BE2C (cell line): ENCODE data around the gene KCNIP4.
A peak's percentile ranks its signal among the peaks of the same experiment; 100 is the strongest.

ENCODE experiments used
- DNase-seq: peaks from one replicate; pipeline ENCODE4 v3.0.0-alpha.2; 2020
- H3K27me3 ChIP-seq: fragments of 250-450 bp; sonication (Bioruptor Pico); 2 replicates; pipeline ENCODE4 v1.5.1; 2020; ENCODE audit warnings: mild to moderate bottlenecking
- H3K36me3 ChIP-seq: fragments of 250-450 bp; sonication (Bioruptor Pico); 2 replicates; pipeline ENCODE4 v1.5.1; 2020; ENCODE audit warnings: mild to moderate bottlenecking
- H3K4me1 ChIP-seq: fragments of 250-450 bp; sonication (Bioruptor Pico); 2 replicates; pipeline ENCODE4 v1.5.1; 2020
- H3K4me3 ChIP-seq: 2 replicates; pipeline ENCODE4 v1.5.1; 2011; ENCODE audit warnings: low read depth, low read length
- H3K9me3 ChIP-seq: fragments of 250-450 bp; sonication (Bioruptor Pico); 2 replicates; pipeline ENCODE4 v1.5.1; 2020
- CTCF ChIP-seq: IDR thresholded peaks from 2 replicates; pipeline ENCODE4 v1.5.1; 2012; ENCODE audit warnings: mild to moderate bottlenecking, low read depth, low read length

The KCNIP4 gene

GRCh38 chr4:21596521-21596920 is 352.1 kb downstream of the KCNIP4 start:
- Histone ChIP-seq H3K9me3 (no peaks in the 10 kb centered on the region), H3K27me3 (no peaks in the 10 kb centered on the region), H3K4me1 (peaks cover 13% of the 10 kb centered on the region), H3K36me3 (peaks cover 32% of the 10 kb centered on the region), H3K4me3 (no peak overlapping the region)
- no peak for DNase-seq
- TF ChIP-seq CTCF: no peak

- peaks cover 24% of the 10 kb centered on the region for H3K36me3 ChIP-seq
- no peak overlapping the region for H3K4me3 ChIP-seq
- peaks cover 15% of the 10 kb centered on the region for H3K4me1 ChIP-seq
- H3K9me3 ChIP-seq: no peaks in the 10 kb centered on the region
- no peaks in the 10 kb centered on the region for H3K27me3 ChIP-seq
- no peak for TF ChIP-seq CTCF
- DNase-seq: no peak
Measured at GRCh38 chr4:21593671-21594001, 354.9 kb downstream of the KCNIP4 start.

- DNase-seq: peak; percentile 15
- Histone ChIP-seq H3K4me3 (no peak overlapping the region), H3K9me3 (no peaks in the 10 kb centered on the region), H3K27me3 (no peaks in the 10 kb centered on the region), H3K36me3 (peaks cover 18% of the 10 kb centered on the region), H3K4me1 (peaks cover 18% of the 10 kb centered on the region)
- no peak for TF ChIP-seq CTCF
Measured at GRCh38 chr4:21592970-21593670, 355.5 kb downstream of the KCNIP4 start.

- DNase-seq: no peak
- Histone ChIP-seq H3K4me1 (peaks cover 9% of the 10 kb centered on the region), H3K36me3 (no peaks in the 10 kb centered on the region), H3K27me3 (no peaks in the 10 kb centered on the region), H3K4me3 (no peak overlapping the region), H3K9me3 (no peaks in the 10 kb centered on the region)
- no peak for TF ChIP-seq CTCF
Measured at GRCh38 chr4:21577056-21577455, 371.5 kb downstream of the KCNIP4 start.

- TF ChIP-seq CTCF: no peak
- no peak for DNase-seq
- no peak overlapping the region for H3K4me3 ChIP-seq
Measured at GRCh38 chr4:21571100-21571499, 377.5 kb downstream of the KCNIP4 start.

GRCh38 chr4:21569638-21570037 is 378.9 kb downstream of the KCNIP4 start:
- no peaks in the 10 kb centered on the region for H3K9me3 ChIP-seq
- no peaks in the 10 kb centered on the region for H3K27me3 ChIP-seq
- 0 out of 2 replicates have a peak, but pooled peaks have one; percentile 3 for TF ChIP-seq CTCF
- DNase-seq: no peak
- H3K4me1 ChIP-seq: no peaks in the 10 kb centered on the region; the same call in 1 of the 2 replicates
- H3K36me3 ChIP-seq: peaks cover 7% of the 10 kb centered on the region
- no peak overlapping the region for H3K4me3 ChIP-seq

More at GRCh38 chr4:21571100-21571499, 377.5 kb downstream of the KCNIP4 start:
- Histone ChIP-seq H3K36me3 (peaks cover 4% of the 10 kb centered on the region), H3K4me1 (no peaks in the 10 kb centered on the region; the same call in 1 of the 2 replicates), H3K9me3 (no peaks in the 10 kb centered on the region), H3K27me3 (no peaks in the 10 kb centered on the region)
